Suprapubic skin (tissue), 4 donors: ENCODE measurements around the gene GALNT9.

Source experiments
- POLR2A ChIP-seq, 2 donors: fragments of 450-650 bp; IDR thresholded peaks; one replicate each; pipeline ENCODE4 v1.6.1; 2017; ENCODE audit warnings: antibody characterized with exemption in 2 of 2, mild to moderate bottlenecking in 2 of 2, moderate library complexity in 2 of 2
- POLR2AphosphoS5 ChIP-seq, 3 donors: sonication (generic); formaldehyde crosslinking; IDR thresholded peaks; one replicate each; pipeline ENCODE4 v1.6.1; 2017; ENCODE audit warnings: antibody characterized with exemption in 3 of 3
- TF ChIP-seq, protein P1 (sequence below), 2 donors: fragments of 200-600 bp in 1 of 2; fragments of 450-650 bp in 1 of 2; sonication (generic) in 1 of 2; IDR thresholded peaks; one replicate each; pipeline ENCODE4 v1.5.1; 2016 to 2019; ENCODE audit warnings: antibody characterized with exemption in 2 of 2, mild to moderate bottlenecking in 1 of 2, moderate library complexity in 1 of 2

DNA sequence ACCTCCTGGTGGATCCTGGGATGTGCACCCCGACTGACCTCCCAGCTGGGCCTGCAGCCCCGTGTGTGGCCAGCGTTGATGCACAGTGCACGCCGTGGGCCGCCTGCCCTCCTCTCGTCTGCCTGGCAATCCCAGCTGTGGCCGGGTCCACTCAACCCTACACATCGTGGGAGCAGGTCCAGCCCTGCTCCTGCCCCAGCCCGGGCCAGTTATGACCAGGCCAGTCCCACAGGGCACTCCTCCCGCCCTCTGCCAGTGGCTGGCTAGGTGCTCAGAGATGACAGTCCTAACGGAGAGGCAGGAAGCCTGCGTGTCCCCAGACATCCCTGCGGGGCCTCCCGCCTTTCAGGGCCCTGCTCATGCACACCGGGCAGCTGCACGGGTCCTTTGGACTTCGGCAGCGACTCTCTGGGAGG, 10.8 kb downstream of the GALNT9 start:
- TF ChIP-seq POLR2AphosphoS5 (IDR thresholded peaks at IDR 0.05) (no peak), POLR2A (IDR thresholded peaks at IDR 0.05) (no peak)
- TF ChIP-seq, protein P1, sequence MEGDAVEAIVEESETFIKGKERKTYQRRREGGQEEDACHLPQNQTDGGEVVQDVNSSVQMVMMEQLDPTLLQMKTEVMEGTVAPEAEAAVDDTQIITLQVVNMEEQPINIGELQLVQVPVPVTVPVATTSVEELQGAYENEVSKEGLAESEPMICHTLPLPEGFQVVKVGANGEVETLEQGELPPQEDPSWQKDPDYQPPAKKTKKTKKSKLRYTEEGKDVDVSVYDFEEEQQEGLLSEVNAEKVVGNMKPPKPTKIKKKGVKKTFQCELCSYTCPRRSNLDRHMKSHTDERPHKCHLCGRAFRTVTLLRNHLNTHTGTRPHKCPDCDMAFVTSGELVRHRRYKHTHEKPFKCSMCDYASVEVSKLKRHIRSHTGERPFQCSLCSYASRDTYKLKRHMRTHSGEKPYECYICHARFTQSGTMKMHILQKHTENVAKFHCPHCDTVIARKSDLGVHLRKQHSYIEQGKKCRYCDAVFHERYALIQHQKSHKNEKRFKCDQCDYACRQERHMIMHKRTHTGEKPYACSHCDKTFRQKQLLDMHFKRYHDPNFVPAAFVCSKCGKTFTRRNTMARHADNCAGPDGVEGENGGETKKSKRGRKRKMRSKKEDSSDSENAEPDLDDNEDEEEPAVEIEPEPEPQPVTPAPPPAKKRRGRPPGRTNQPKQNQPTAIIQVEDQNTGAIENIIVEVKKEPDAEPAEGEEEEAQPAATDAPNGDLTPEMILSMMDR (IDR thresholded peaks at IDR 0.05): no peak
